ENCODE data around the gene DNAH3.
"Not testable (repeated sequence)": the region's sequence is repeated elsewhere in the genome, so short reads cannot be mapped to it uniquely, and the experiment has no call there.

The DNAH3 gene

GRCh38 chr16:21169249-21169981 lies 18.8 kb upstream of the DNAH3 start:
- H3K4me3 ChIP-seq (ENCODE audit: low read depth, low read length) = no peak overlapping the region

GRCh38 chr16:21167929-21168602 lies 17.4 kb upstream of the DNAH3 start:
- no peak overlapping the region for H3K4me3 ChIP-seq (ENCODE audit: low read depth, low read length)

DNA sequence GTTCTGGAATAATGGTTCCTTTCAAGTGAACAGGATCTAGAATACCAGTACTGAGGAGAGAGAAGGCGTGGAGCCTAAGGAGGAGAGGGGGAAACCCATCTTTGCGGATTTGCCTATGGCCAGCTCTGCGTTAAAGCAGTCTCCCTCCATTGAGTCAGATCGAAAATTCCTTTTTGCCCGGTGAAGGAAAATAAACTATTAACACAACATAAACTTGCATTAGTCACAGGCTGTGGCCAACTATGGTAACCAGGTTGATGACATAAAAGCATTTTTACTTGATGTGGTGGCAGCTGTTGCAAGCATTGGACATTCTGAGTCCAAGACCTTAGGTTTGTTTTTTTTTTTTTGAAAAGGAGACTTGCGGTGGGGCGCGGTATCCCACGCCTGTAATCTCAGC lies 16.7 kb upstream of the DNAH3 start:
- no peak overlapping the region for H3K4me3 ChIP-seq (ENCODE audit: low read depth, low read length)

GRCh38 chr16:21166561-21166961 lies 15.9 kb upstream of the DNAH3 start:
- H3K4me3 ChIP-seq (ENCODE audit: low read depth, low read length) = no peak overlapping the region

DNA sequence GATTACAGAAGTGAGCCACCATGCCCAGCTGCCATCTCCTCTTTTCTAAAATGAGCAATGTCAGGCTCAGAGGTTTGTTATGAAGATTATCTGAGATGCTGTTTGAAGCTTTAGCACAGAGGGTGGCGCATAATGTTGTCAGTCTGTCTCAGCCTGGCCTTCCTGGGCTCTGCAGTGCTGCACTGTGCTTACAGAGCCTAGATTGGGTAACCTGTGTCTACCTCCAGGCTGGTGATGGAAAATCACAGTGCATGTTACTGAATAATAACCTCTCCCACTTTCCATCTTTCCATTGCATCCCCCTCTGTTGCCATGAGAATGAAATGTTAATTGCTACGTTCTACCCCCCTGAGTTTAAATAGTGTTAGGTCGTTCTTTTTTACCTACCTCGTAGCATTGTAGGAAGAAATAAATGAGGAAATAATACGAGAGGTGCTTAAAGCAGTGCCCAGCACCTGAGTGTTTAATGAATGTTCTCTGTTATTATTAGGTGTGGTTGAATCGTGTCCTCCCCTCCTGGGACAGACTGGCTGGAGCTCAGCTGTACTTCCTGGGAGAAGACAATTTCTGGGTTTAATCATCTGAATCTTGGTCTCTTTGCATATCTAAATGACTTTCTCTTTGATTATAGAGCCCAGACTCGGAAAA lies 14.0 kb upstream of the DNAH3 start:
- no peak overlapping the region for H3K4me3 ChIP-seq (ENCODE audit: low read depth, low read length)

- no peak overlapping the region for H3K4me3 ChIP-seq (ENCODE audit: low read depth, low read length)
Observed at GRCh38 chr16:21163576-21163975, 12.9 kb upstream of the DNAH3 start.

- no peak overlapping the region for H3K4me3 ChIP-seq (ENCODE audit: low read depth, low read length)
Observed at GRCh38 chr16:21162661-21163151, 12.1 kb upstream of the DNAH3 start.

GRCh38 chr16:21161211-21161610 lies 10.6 kb upstream of the DNAH3 start:
- no peak overlapping the region for H3K4me3 ChIP-seq (ENCODE audit: low read depth, low read length)

- no peak overlapping the region for H3K4me3 ChIP-seq (ENCODE audit: low read depth, low read length)
Observed at GRCh38 chr16:21160276-21160675, 9.6 kb upstream of the DNAH3 start.

- H3K4me3 ChIP-seq (ENCODE audit: low read depth, low read length) = peak overlapping the region; percentile 52
Observed at GRCh38 chr16:21159281-21159951, 8.8 kb upstream of the DNAH3 start.

- H3K4me3 ChIP-seq (ENCODE audit: low read depth, low read length) = peak within 1 kb of the TSS; percentile 52
Observed at GRCh38 chr16:21158208-21159110, 7.8 kb upstream of the DNAH3 start, which contains the start of gene LDAF1. Gene LDAF1 (plus strand): TSS chr16:21158674. CDS start chr16:21161183, 2,509 bp downstream.

DNA sequence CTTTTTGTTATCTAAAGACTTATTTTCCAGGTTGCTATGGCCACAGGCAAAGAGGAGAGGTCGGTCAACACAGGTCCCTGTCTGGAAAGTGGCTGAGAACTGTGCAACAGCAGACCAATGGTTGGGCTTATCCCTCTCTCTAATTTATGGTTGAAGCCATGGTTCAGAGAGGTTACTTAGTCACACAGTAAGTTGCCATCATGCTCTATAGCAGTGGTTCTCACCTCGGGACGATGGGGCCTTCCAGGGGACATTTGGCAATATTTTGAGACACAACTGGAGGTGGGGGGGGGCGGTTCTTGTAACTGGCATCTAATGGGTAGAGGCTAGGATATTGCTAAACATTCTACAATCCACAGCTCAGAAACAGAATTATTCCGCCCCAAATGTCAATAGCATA lies 7.0 kb upstream of the DNAH3 start:
- H3K4me3 ChIP-seq (ENCODE audit: low read depth, low read length) = no peak overlapping the region

- no peak overlapping the region for H3K4me3 ChIP-seq (ENCODE audit: low read depth, low read length)
Observed at GRCh38 chr16:21156767-21157467, 6.3 kb upstream of the DNAH3 start.

- not testable (repeated sequence) for H3K4me3 ChIP-seq (ENCODE audit: low read depth, low read length)
Observed at GRCh38 chr16:21156011-21156410, 5.4 kb upstream of the DNAH3 start.

GRCh38 chr16:21153124-21153729 lies 2.6 kb upstream of the DNAH3 start:
- H3K4me3 ChIP-seq (ENCODE audit: low read depth, low read length) = not testable (repeated sequence)

GRCh38 chr16:21152160-21153030 lies 1.7 kb upstream of the DNAH3 start:
- H3K4me3 ChIP-seq (ENCODE audit: low read depth, low read length) = not testable (repeated sequence)

DNA sequence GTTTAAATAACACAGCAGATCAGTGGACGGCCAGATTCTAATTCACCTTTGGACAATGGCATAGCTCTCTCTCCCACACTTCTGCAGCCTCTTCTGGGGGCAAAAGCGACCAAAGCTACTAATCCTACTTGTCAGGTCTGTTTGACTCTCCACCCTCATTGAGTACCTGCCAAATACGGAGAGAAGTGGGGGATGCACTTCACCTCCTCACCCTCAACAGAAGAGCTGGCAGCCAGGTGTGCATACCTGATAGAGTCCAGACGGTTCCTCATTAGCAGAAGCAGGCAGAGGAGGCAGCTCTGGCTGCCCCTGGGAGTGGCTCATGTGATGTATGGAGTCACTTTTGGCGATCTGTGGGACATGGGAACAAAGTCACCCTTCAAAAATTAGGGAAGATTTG lies 4.9 kb downstream of the DNAH3 start:
- H3K4me3 ChIP-seq (ENCODE audit: low read depth, low read length) = no peak overlapping the region

- H3K4me3 ChIP-seq (ENCODE audit: low read depth, low read length) = no peak overlapping the region
Observed at GRCh38 chr16:21134053-21134452, 16.6 kb downstream of the DNAH3 start.

Measured in iPS-11a (cell line).